Aorta (tissue), 5 donors: ENCODE results near the gene POGZ. TPM values are rescaled to one million over a fixed set of nuclear protein-coding genes. Genes with fewer than 3 reads are reported as not detected.
"Not testable (repeated sequence)": the region's sequence is repeated elsewhere in the genome, so short reads cannot be mapped to it uniquely, and the experiment has no call there.

Experiments
- ATAC-seq: fragments of 200-7000 bp; cut with Tn5 transposase; one replicate; pipeline ENCODE4 v1.9.1; 2022; ENCODE audit warnings: moderate library complexity; ENCODE audit not compliant: low FRiP score
- DNase-seq, 2 donors: peaks; one replicate each; pipeline ENCODE4 v3.0.0-alpha.2; 2020
- H3K27ac ChIP-seq, 2 donors: one replicate each; pipeline ENCODE4 v1.5.1; 2013; ENCODE audit warnings: low read length in 2 of 2, mild to moderate bottlenecking in 2 of 2, moderate library complexity in 2 of 2, control low read depth in 1 of 2, inconsistent platforms in 1 of 2, low read depth in 1 of 2
- H3K27me3 ChIP-seq, 2 donors: one replicate each; pipeline ENCODE4 v1.6.1; 2013; ENCODE audit warnings: control low read depth in 1 of 2, low read length in 1 of 2, mild to moderate bottlenecking in 1 of 2, moderate library complexity in 1 of 2; ENCODE audit not compliant: insufficient read depth in 2 of 2, control insufficient read depth in 1 of 2
- H3K36me3 ChIP-seq, 2 donors: one replicate each; pipeline ENCODE4 v1.6.1; 2013; ENCODE audit warnings: control low read depth in 1 of 2, low read length in 1 of 2, mild to moderate bottlenecking in 1 of 2; ENCODE audit not compliant: insufficient read depth in 2 of 2, control insufficient read depth in 1 of 2
- H3K4me1 ChIP-seq, 2 donors: one replicate each; pipeline ENCODE4 v1.6.1; 2013; ENCODE audit warnings: low read length in 2 of 2, control low read depth in 1 of 2, mild to moderate bottlenecking in 1 of 2, moderate library complexity in 1 of 2; ENCODE audit not compliant: insufficient read depth in 2 of 2, control insufficient read depth in 1 of 2
- H3K4me3 ChIP-seq, 2 donors: one replicate each; pipeline ENCODE4 v1.5.1; 2013; ENCODE audit warnings: low read length in 2 of 2, control low read depth in 1 of 2, mild to moderate bottlenecking in 1 of 2
- H3K9me3 ChIP-seq: one replicate; pipeline ENCODE4 v1.6.1; 2013; ENCODE audit warnings: mild to moderate bottlenecking, low read length; ENCODE audit not compliant: control insufficient read depth
- WGBS, 2 donors: extraction: QIAGEN DNeasy Blood & Tissue Kit; methylation state at CpG; one replicate each; pipeline ENCODE4 v1.1.7; 2013; 5-methylcytosine and 5-hydroxymethylcytosine counted together
- intact Hi-C, 2 donors: fragments of 100-400 bp; cut with DNase I; formaldehyde crosslinking; loops; one replicate each; pipeline versions ENCODE4 v1.14.2 to v1.15.0; 2022
- polyA plus RNA-seq, 2 donors: library from polyadenylated mRNA; stranded (reverse); fragments of 200-250 nt; gene quantifications; one replicate each; pipeline ENCODE4 v1.2.3, GENCODE V29; 2013
- total RNA-seq, 2 donors: library from RNA; stranded (reverse); fragmentation: NEBNext Ultra II Directional; extraction: Animal tissue kit (Norgen Biotek cat#: 25700); gene quantifications; one replicate each; pipeline ENCODE4 v1.2.1, GENCODE V29; 2021
- donor health status: healthy with polysubstance abuse.
- donor health status: Bipolar disorder and iron deficiency.
- donor health status: DM: no; HTN: no; CAD: no.
- donor health status: DM: no; HTN: no; CAD: no.
- donor health status: DM: yes; HTN: yes; CAD: no.

POGZ gene
- total and polyA plus RNA-seq, 4 donors = 11.6 to 144 (median 65.3) TPM

- Histone ChIP-seq H3K27ac (peak within 1 kb of the TSS; percentile 31 to 93), H3K4me1 (peaks cover 0 to 3% of the 10 kb centered on the region in 2 donors), H3K27me3 (no peaks in the 10 kb centered on the region), H3K36me3 (peaks cover 1 to 5% of the 10 kb centered on the region in 2 donors), H3K4me3 (peak within 1 kb of the TSS; percentile 44 to 95), H3K9me3 (no peaks in the 10 kb centered on the region)
- WGBS, 2 donors = 0% methylated on average over 63 of the region's 63 CpGs
- DNase-seq (peak; percentile 88 to 90), ATAC-seq (peak; percentile 96)
- intact Hi-C loops = loop anchor here (1.0 to 5.0 kb wide), 5 partner anchors 28 to 98 kb away; partner anchors contain the start of gene RFX5 (in 2 of the 2)
Observed at GRCh38 chr1:151399324-151400171, 59.7 kb downstream of the POGZ start, which contains the start of gene PSMB4. TSS of gene PSMB4 (plus strand) at chr1:151399573. CDS start at chr1:151399588, 15 bp downstream.

DNA sequence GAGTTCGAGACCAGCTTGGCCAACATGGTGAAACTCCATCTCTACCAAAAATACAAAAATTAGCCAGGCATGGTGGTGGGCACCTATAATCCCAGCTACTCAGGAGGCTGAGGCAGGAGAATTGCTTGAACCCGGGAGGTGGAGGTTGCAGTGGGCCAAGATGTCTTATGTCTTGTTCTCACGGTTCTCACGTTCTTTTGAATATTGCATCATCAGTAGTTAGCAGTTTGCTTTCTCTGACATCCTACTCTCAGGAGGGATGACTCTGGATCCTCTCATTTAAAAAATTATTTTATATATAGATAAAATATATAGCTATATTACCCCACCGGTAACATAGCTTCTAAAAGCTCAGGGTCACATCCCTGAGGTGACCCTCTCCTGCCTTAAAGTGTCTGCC is 63.0 kb downstream of the POGZ start:
- not testable (repeated sequence) for H3K4me3 ChIP-seq, ATAC-seq, DNase-seq, H3K9me3 ChIP-seq, H3K36me3 ChIP-seq, H3K27ac ChIP-seq, H3K4me1 ChIP-seq, H3K27me3 ChIP-seq
- intact Hi-C loops = loop anchor here in 1 of 2 donors (5.0 kb wide), 2 partner anchors 49 to 94 kb away; partner anchors contain the start of gene RFX5
- 63 to 79% methylated on average over 5 of the region's 5 CpGs for WGBS, 2 donors

DNA sequence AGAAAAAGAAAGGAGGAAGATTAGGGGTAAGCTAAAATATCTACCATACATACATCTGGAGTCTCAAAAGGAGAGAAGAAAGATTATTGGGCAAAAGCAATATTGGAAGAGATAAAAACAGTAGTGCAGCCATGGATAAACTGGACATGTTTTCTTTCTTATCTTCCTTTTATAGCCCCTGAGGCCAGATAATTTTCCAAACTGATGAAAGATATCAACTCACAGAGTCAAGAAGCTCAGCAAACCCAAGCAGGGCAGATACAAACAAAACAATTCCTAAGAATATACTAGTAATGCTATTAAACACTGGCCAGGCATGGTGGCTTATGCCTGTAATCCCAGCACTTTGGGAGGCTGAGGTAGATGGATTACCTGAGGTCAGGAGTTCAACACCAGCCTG is 65.7 kb downstream of the POGZ start:
- intact Hi-C loops = no loop called here

GRCh38 chr1:151391079-151391563 is 68.2 kb downstream of the POGZ start:
- no peak for ATAC-seq
- no peak for DNase-seq
- intact Hi-C loops = no loop called here
- Histone ChIP-seq H3K9me3 (no peaks in the 10 kb centered on the region), H3K4me3 (no peak overlapping the region), H3K36me3 (no peaks in the 10 kb centered on the region), H3K27me3 (no peaks in the 10 kb centered on the region), H3K27ac (no peak overlapping the region), H3K4me1 (no peaks in the 10 kb centered on the region)
- 79 to 83% methylated on average over 3 of the region's 3 CpGs for WGBS, 2 donors

More for the DNA sequence above, 65.7 kb downstream of the POGZ start:
- no peak overlapping the region for H3K4me3 ChIP-seq
- no peaks in the 10 kb centered on the region for H3K36me3 ChIP-seq
- no peaks in the 10 kb centered on the region for H3K9me3 ChIP-seq
- H3K27ac ChIP-seq = no peak overlapping the region
- H3K27me3 ChIP-seq = no peaks in the 10 kb centered on the region
- ATAC-seq (no peak), DNase-seq (no peak)
- H3K4me1 ChIP-seq = no peaks in the 10 kb centered on the region

DNA sequence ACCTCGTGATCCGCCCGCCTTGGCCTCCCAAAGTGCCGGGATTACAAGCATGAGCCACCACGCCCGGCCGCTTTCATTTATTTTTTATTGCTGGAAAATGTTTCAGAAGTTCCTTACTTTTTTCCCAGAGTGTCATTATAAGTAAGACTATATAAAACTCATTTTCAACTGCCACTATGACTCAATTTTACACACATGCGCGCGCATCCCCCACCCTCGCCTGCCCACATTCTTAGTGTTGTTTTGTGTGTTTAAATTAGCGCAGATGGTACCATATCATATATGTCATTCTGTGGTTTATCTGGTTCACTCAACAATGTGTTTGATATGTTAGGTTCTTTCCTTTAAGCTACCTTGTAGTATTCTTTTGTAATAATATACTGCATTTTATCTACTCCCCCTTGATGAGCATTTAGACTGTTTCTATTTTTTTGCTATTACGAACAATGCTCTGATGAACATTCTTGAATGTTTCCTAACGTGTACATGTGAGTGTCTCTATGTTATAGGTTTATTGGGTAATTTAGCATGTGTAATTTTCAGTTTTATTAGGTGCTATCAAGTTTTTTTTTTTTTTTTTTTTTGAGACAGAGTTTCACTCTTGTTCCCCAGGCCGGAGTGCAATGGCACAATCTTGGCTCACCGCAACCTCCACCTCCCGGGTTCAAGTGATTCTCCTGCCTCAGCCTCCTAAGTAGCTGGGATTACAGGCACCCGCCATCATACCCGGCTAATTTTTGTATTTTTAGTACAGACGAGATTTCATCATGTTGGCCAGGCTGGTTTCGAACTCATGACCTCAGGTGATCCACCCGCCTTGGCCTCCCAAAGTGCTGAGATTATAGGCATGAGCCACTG is 68.8 kb downstream of the POGZ start:
- ATAC-seq, H3K36me3 ChIP-seq, H3K4me3 ChIP-seq, intact Hi-C loops, DNase-seq, H3K9me3 ChIP-seq, H3K27ac ChIP-seq, H3K4me1 ChIP-seq, H3K27me3 ChIP-seq: not testable (repeated sequence)
- WGBS, 2 donors = 92 to 95% methylated on average over 19 to 22 of the region's 22 CpGs

DNA sequence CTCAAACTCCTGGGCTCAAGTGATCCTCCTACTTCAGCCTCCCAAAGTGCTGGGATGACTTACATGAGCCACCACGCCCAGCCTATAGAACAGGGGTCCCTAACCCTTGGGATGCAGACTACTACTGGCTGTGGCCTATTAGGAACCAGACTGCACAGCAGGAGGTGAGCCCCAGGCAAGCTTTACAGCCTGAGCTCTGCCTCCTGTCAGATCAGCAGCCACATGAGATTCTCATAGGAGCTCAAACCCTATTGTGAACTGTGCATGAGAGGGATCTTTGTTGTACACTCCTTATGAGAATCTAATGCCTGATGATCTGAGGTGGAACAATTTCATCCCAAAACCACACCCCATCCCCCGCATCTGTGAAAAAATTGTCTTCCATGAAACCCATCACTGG is 73.3 kb downstream of the POGZ start:
- H3K27me3 ChIP-seq = no peaks in the 10 kb centered on the region
- no peak overlapping the region for H3K27ac ChIP-seq
- ATAC-seq (no peak), DNase-seq (no peak)
- no peaks in the 10 kb centered on the region for H3K9me3 ChIP-seq
- intact Hi-C loops = no loop called here
- no peaks in the 10 kb centered on the region for H3K36me3 ChIP-seq
- no peaks in the 10 kb centered on the region for H3K4me1 ChIP-seq
- H3K4me3 ChIP-seq = no peak overlapping the region
- 89 to 95% methylated on average over 2 of the region's 2 CpGs for WGBS, 2 donors

DNA sequence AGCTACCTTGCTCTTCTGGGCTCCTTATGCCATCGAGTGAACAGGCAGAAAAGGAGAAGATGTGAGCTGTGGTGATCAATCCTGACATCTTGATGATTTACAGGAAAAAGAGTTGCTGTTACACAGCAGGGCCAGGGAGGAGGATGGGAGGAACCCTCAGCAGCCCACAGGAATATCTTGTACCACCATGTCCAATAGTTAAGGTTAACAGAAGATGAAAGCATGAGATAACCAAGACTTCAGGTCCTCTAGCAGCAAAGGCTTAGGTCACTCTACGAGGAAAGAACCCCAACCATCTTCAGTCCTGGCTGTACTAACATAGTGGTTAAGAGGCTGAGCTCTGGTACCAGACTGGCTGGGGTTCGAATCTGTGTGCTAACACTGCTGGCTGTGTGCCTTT is 74.7 kb downstream of the POGZ start:
- intact Hi-C loops = no loop called here
- no peak overlapping the region for H3K4me3 ChIP-seq
- H3K27ac ChIP-seq = no peak overlapping the region
- 74 to 80% methylated on average over 3 of the region's 3 CpGs for WGBS, 2 donors
- H3K36me3 ChIP-seq = no peaks in the 10 kb centered on the region
- ATAC-seq = no peak
- no peak for DNase-seq
- no peaks in the 10 kb centered on the region for H3K9me3 ChIP-seq
- H3K4me1 ChIP-seq = no peaks in the 10 kb centered on the region
- H3K27me3 ChIP-seq = no peaks in the 10 kb centered on the region

GRCh38 chr1:151377150-151377884 is 82.0 kb downstream of the POGZ start:
- no peak overlapping the region for H3K4me3 ChIP-seq
- no peaks in the 10 kb centered on the region for H3K36me3 ChIP-seq
- no peaks in the 10 kb centered on the region for H3K9me3 ChIP-seq
- no peaks in the 10 kb centered on the region for H3K4me1 ChIP-seq
- 69 to 71% methylated on average over 3 of the region's 3 CpGs for WGBS, 2 donors
- DNase-seq (no peak), ATAC-seq (no peak)
- intact Hi-C loops = no loop called here
- no peak overlapping the region for H3K27ac ChIP-seq
- H3K27me3 ChIP-seq = no peaks in the 10 kb centered on the region
